HG03196 (cell line): ENCODE data around the gene SGK1.

Experiments used
- ATAC-seq: cut with Tn5 transposase; IDR thresholded peaks from one replicate; pipeline ENCODE4 v1.9.1; 2021; ENCODE audit not compliant: unreplicated experiment

The SGK1 gene

GRCh38 chr6:134317471-134318131, at the start of gene SGK1:
Gene SGK1, minus strand, starts transcription at chr6:134318112. Its CDS starts 652 bp downstream, at chr6:134317460.
- ATAC-seq, result no peak

DNA sequence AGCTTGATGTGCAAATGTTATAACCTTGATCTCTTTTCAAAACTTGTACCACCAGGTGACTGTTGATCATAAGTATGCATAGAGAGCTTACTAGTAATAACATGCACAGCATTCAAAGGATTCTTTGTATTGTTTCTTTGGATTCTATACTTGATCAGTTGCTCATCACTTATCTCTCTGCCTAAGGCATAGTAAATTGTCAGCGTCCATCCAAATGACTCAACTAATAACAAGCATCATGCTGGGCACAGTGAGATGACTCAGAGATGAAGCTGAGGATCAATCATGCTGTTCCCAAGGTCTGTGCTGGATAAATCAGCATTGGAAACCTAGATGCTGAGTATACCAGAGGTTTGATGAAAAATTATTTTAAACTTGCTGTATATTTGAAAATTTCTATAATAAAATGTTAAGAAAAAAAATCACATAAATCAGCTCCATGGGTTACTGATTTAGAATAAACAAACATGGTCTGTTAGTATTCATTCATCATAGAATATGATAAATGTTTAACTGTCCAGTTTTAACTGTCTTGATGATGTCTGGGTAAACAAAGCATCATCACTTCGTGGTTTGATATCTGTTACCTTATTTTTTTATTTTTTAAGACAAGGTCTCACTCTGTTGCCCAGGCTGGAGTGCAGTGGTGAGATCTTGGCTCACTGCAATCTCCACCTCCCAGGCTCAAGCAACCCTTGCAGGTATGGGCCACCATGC, 45.6 kb upstream of the SGK1 start:
- no peak for ATAC-seq

- no peak for ATAC-seq
These were observed 43.1 kb upstream of the SGK1 start for GRCh38 chr6:134361011-134361410.

DNA sequence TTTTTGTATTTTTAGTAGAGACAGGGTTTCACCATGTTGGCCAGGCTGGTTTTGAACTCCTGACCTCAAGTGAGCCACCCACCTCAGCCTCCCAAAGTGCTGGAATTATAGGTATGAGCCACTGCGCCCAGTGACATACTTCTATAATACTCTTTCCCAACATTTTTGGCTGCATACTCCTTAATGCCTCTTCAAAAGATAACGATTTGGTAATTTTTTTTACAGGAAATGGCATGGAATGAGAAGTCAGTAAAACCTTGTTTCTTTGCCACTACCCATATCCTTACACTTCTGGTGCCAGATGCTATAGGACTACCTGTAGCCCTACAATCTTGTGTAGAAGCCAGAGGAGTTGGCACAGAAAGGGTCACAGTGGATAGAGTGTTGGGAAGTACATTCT, 41.4 kb upstream of the SGK1 start:
- ATAC-seq, result no peak

GRCh38 chr6:134358320-134358719, 40.4 kb upstream of the SGK1 start:
- no peak for ATAC-seq

GRCh38 chr6:134357022-134357487, 39.1 kb upstream of the SGK1 start:
- ATAC-seq, result no peak

DNA sequence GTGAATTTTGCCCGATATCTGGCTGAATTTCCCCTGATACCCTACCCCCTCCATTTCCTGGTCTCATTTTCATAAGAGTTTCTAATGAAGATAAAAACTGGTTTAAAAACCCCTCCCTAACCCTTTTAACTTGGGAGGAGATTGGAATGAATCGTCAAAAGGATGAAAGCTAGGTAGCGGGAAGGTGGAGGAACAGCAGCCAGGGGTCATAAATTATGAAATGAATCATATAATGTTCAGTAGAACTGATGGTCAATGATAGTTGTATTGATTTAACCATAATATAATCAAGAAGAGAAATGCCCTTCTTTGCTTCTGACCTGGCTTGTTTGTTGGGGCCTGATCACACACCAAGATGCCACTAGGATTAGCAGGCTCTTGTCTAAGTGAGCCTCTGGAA, 38.5 kb upstream of the SGK1 start:
- ATAC-seq, result no peak

- no peak for ATAC-seq
These were observed 35.0 kb upstream of the SGK1 start for GRCh38 chr6:134352786-134353480.

DNA sequence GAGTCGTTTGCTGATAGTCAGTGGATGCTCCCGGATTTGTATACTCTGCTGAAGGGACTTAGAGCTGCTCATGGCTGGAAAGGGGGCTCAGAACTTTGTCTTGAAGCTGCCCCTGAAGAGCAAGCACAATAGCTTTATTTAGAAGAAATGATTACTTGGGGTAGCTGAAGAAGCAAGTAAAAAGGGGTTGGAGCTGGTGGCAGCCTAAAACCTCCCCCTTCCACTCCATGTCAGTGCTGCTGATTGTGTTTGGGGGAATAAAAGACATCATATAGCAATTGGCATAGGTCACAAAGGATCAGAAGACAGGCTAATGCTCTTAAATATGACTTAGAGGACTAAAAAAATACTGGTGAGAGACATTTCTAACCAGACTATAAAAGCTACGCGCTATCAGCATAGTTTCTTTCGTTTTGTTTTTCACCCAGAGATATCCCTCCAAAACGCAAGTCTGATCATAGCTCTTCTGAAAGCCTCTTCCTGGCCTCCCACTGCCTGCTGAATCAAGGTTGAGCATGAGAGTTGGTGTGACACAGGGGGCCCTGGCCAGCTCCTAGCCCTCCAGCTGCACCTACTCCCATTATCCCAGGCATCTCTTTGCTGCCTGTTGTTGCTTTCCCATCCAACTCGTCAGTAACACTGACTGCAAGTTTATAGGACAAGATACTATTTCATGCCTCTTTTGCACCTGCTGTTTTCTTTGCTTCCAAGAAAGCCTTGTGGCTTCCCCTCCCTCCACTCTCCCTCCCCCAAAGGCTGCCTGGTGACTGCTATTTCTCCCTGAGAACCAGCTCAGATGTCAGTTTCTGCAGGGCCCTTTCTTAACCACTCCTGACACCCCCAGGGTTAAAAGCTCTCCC, 33.9 kb upstream of the SGK1 start:
- no peak for ATAC-seq

GRCh38 chr6:134347885-134348805, 30.2 kb upstream of the SGK1 start:
- no peak for ATAC-seq

DNA sequence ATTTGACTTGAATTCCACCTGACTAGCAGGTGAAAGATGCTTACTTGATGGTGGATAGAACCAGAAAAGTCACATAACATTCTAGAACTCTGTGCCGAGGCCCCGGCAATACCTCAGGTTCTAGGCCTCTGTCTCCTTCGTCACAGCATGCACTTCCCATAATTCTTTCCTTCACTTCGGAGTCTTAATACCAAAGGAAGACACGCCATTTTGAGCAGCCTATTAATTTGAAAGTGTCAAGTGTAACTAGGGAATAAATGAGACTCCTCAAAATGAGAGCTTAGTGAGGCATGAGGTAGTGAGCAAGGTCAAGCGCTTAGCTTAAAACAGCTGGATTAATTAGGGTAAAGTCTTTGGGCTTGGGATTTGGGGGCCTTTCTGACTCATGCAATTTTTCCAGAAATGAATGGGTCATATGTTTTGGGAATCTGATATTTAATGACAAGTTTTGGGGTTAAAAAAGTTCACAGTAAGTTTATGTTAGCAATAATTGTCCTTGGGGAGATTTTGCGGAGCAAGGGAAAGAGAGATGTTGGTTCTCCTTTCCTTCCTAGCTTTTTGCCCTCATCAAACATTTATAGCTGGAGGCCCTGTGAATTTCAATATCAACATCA, 29.1 kb upstream of the SGK1 start:
- no peak for ATAC-seq

- ATAC-seq, result no peak
These were observed 27.9 kb upstream of the SGK1 start for GRCh38 chr6:134345789-134346188.

- ATAC-seq, result no peak
These were observed 25.2 kb upstream of the SGK1 start for GRCh38 chr6:134343066-134343465.

DNA sequence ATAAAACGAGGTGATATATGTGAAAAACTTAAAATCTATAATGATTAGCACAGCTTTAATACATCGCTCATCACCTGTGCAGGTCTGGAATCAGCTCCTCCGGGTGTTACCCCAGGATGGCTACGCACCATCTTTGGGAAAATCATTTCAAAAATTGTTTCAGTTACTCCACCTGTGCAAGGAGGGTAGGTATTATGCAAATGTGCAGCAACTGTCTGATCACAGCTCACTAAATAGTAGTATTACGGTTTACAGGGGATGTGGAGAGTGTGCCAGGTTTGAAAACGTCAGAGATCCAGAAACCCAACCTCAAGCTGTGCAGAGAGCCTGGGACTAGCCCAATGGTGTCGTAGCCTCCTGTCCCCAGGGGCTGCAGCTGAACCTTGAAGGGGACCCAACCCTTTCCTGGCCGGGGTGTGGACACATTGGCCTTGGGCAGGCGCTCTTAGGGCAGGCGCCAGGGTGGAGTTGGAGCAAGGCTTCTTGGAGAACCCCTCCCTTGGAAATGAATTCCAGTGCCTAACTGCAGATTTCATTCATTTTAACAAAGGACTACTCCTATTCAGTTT, 24.2 kb upstream of the SGK1 start:
- ATAC-seq, result no peak

DNA sequence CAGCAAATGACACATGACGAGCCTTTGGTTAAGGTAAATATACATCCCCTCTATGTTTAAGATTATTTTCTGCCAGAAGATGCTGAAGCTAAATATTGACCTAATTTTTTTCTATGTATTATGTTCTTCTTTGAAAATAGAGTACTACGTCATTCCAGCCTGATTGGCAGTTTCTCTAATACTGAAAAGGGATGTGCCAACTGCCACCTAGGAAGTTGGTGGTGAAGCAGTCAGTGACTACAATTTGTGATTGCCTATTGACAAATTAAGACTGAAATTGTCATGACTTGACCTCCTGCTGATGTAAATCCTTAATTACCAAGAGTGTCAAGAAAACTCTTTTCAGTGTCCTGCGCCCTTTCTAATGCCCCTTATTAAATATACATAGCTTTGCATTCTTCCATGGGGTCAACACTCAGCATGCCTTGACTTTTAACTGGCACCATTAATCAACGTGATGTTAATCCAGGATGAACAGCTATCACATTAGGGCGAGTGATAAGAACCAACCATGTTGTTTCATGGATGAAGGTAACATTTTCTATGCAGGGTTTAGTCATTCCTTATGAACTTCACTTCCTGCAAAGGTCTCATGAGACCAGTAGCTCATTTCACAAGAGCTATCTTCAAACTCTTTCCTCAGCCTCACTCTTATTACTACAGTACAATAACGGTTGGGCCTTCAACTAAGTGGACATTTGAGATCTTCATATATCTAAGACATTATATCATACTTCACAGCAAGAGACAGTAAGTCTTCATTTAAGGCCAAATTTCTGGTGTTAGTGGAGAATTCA, 22.5 kb upstream of the SGK1 start:
- ATAC-seq, result no peak

DNA sequence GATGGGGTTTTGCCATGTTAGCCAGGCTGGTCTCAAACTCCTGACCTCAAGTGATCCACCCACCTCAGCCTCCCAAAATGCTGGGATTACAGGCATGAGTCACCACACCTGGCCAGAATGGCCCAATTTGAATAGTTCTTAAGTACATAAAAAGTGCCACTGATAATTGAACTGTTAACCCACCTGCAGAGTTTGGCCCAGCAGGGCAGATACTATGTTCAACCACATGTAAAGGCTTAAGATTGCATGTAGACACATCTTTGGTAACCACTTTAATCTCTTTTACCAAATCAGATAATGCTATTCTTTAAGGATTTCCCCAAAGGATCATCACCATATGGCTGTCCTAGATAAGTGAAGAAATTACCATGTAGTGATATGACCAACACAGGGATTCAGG, 21.3 kb upstream of the SGK1 start:
- no peak for ATAC-seq

DNA sequence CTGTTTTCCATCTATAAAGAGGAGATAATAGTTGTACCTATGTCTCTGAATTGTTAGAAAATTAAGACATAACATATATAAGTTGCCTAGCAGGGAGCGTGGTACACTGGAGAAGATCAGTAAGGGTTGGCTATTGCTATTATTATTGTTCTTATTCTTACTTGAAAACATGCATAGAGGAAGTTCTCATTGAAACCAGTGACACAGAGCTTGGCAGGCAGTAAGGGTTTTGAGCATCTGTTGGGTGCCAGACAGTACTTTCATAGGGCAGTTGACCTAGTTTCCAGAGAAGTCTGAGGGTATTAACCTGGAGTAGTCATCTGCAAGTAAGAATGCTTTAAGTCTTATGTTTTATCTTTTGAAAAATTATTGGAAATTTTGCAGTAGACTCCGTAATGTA, 13.3 kb upstream of the SGK1 start:
- no peak for ATAC-seq

GRCh38 chr6:134330555-134330954, 12.6 kb upstream of the SGK1 start:
- no peak for ATAC-seq
